Esophagus muscularis mucosa (tissue), 4 donors: Measurements from ENCODE around the gene CLP1.

Source experiments
- CTCF ChIP-seq, 3 experiments: fragments of 200-600 bp in 2 of 3; fragments of 450-650 bp in 1 of 3; sonication (generic) in 2 of 3; IDR thresholded peaks; one replicate each; pipeline ENCODE4 v1.5.1; 2017 to 2019; ENCODE audit warnings: antibody characterized with exemption in 3 of 3, mild to moderate bottlenecking in 2 of 3, moderate library complexity in 1 of 3
- EP300 ChIP-seq: sonication (generic); formaldehyde crosslinking; IDR thresholded peaks from one replicate; pipeline ENCODE4 v1.6.1; 2017; ENCODE audit warnings: antibody characterized with exemption
- POLR2A ChIP-seq: fragments of 450-650 bp; IDR thresholded peaks from one replicate; pipeline ENCODE4 v1.6.1; 2017; ENCODE audit warnings: antibody characterized with exemption, moderate library complexity, mild to moderate bottlenecking, low read depth
- POLR2AphosphoS5 ChIP-seq, 2 donors: sonication (generic); formaldehyde crosslinking; IDR thresholded peaks; one replicate each; pipeline ENCODE4 v1.6.1; 2017; ENCODE audit warnings: antibody characterized with exemption in 2 of 2

GRCh38 chr11:57680552-57680874 is 23.0 kb downstream of the CLP1 start:
- TF ChIP-seq EP300 (no peak), POLR2A (no peak), CTCF (IDR thresholded peaks at IDR 0.05) (no peak), POLR2AphosphoS5 (IDR thresholded peaks at IDR 0.05) (no peak)
